Measurements from ENCODE around the gene TRIM50.
A peak's percentile ranks its signal among the peaks of the same experiment; 100 is the strongest.
"Not testable (repeated sequence)": the region's sequence is repeated elsewhere in the genome, so short reads cannot be mapped to it uniquely, and the experiment has no call there.

Gene TRIM50

DNA sequence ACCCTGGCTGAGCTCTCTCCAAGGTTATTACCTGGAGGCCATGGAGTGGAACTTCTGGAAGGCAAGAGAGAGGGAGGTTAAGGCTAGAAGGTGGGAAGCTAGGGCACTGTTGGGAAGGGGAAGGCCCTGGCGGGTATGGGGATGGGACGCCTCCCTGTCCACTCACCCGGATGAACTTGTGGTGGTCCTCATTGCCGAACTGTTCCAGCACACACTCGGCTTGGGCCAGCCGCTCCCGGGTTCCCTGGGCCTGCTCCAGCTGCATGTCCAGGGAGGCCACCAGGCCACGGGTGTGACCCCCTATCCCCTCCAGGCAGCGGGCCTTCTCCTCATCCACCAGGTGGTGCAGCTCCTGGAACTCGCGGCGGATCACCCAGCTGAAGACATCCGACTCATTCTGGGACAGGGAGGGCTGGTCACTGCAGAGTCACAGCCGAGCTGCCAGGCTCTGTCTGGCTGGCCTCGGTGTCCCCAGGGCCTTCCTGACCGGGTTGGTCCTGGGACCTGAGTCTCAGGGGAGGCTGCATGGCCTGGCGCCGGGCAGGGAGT lies 9.2 kb downstream of the TRIM50 start:
- not testable (repeated sequence) for H3K36me3 Mint-ChIP-seq (ENCODE audit: insufficient read depth); H3K4me1 Mint-ChIP-seq (ENCODE audit: low read depth in 2 of 2); H3K9me3 Mint-ChIP-seq; ATAC-seq (replicated peaks); H3K4me3 Mint-ChIP-seq; H3K27ac Mint-ChIP-seq; H3K27me3 Mint-ChIP-seq; DNase-seq

DNA sequence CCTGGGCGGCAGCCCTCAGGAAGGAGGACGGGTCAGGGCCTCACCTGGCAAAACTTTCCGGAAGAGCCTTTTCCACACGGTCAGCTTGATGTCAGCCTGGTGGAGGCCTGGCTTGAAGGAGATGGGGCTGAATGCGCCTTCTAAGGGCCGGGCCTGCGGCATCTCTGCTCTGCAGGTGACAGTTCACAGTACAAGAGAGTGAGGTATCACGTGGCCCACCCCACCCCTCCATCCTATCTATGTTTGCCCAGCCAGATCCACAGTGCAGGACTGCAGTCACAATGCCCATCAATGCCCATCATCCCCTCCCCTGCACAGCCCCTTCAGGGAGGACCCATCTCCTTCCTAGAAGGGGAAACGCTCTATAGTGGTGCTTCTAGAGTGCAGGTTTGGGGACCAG lies 11.4 kb downstream of the TRIM50 start:
- no peak overlapping the region for H3K4me3 Mint-ChIP-seq
- H3K9me3 Mint-ChIP-seq = no peaks in the 10 kb centered on the region
- ATAC-seq (replicated peaks) (no peak), DNase-seq (no peak)
- no peaks in the 10 kb centered on the region for H3K4me1 Mint-ChIP-seq (ENCODE audit: low read depth in 2 of 2)
- H3K27me3 Mint-ChIP-seq = peaks cover 0 to 10% of the 10 kb centered on the region in 2 donors
- H3K27ac Mint-ChIP-seq = no peak overlapping the region
- no peaks in the 10 kb centered on the region for H3K36me3 Mint-ChIP-seq (ENCODE audit: insufficient read depth)

DNA sequence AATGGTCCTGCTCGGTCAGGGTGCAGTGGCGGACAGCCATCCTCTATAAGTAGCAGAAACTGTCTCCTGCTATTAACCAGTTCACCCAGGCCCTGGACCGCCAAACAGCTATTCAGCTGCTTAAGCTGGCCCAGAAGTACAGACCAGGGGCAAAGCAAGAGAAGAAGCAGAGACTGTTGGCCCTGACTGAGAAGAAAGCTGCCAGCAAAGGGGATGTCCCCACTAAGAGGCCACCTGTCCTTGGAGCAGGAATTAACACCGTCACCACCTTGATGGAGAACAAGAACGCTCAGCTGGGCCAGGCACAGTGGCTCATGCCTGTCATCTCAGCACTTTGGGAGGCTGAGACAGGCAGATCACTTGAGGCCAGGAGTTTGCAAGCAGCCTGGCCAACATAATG lies 13.6 kb downstream of the TRIM50 start:
- Mint-ChIP-seq H3K4me3 (no peak overlapping the region), H3K36me3 (ENCODE audit: insufficient read depth) (peaks cover 3% of the 10 kb centered on the region), H3K27me3 (peaks cover 0 to 10% of the 10 kb centered on the region in 2 donors), H3K4me1 (ENCODE audit: low read depth in 2 of 2) (peaks cover 0 to 6% of the 10 kb centered on the region in 2 donors), H3K27ac (no peak overlapping the region), H3K9me3 (no peaks in the 10 kb centered on the region)
- DNase-seq (no peak), ATAC-seq (replicated peaks) (no peak)

DNA sequence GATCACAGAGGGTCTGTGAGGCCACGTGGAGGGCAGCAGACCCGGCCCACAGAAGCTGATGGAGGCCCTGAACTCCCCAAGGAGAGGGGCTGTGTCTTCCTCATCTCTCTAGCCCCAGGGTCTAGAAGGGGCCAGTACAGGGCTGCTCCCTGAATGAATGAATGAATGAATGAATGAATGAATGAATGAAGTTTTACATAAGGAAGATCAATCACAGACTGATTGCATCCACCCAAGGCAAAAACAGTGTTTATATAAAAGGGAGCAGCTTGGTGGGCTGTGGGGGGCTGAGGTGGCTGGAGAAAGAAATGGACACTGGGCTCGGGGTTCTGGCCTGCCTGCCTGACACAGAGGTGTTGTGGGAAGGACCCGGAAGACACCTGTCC lies 14.4 kb downstream of the TRIM50 start:
- ATAC-seq (replicated peaks) = no peak
- DNase-seq = no peak
- no peak overlapping the region for H3K27ac Mint-ChIP-seq

DNA sequence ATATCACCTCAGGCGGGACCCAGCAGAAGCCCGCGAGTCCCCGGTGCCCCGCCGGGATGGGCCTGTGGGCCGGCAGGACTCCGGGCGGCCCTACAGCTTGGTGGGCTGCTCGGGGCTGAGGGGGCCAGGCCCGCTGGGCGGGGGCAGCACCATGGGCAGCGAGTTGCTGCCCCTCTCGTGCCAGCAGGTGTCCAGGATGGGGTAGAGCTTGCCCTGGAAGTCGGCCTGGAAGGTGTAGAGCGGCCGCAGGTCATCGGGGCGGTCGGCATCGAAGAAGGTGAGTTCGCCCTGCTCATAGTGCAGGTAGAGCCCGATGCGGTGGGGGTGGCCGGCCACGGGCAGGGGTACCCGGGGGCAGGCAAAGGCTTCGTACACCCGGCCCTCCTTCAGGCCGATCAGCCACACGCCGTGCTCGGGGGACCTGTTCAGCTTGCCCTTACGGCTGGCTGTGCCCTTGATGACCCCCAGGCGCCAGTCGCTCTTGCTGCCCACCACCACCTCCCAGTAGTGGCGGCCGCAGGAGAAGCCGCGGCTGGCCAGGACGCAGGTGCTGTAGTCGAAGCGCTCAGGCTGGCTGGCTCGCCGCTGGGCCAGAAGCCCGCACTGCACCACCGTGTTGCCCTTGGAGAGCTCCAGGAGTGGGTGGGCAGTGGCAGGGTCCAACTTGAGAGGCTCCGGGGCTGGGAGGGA lies 14.9 kb downstream of the TRIM50 start:
- Mint-ChIP-seq H3K27me3 (peaks cover 0 to 7% of the 10 kb centered on the region in 2 donors), H3K4me1 (ENCODE audit: low read depth in 2 of 2) (peaks cover 8 to 14% of the 10 kb centered on the region in 2 donors), H3K9me3 (no peaks in the 10 kb centered on the region), H3K4me3 (no peak overlapping the region), H3K36me3 (ENCODE audit: insufficient read depth) (peaks cover 12% of the 10 kb centered on the region), H3K27ac (no peak overlapping the region)
- DNase-seq = no peak
- ATAC-seq (replicated peaks) = no peak

More for the DNA sequence above, 14.4 kb downstream of the TRIM50 start:
- Mint-ChIP-seq H3K9me3 (no peaks in the 10 kb centered on the region), H3K27me3 (peaks cover 0 to 10% of the 10 kb centered on the region in 2 donors), H3K4me3 (no peak overlapping the region), H3K36me3 (ENCODE audit: insufficient read depth) (peaks cover 11% of the 10 kb centered on the region), H3K4me1 (ENCODE audit: low read depth in 2 of 2) (peaks cover 4 to 10% of the 10 kb centered on the region in 2 donors)

DNA sequence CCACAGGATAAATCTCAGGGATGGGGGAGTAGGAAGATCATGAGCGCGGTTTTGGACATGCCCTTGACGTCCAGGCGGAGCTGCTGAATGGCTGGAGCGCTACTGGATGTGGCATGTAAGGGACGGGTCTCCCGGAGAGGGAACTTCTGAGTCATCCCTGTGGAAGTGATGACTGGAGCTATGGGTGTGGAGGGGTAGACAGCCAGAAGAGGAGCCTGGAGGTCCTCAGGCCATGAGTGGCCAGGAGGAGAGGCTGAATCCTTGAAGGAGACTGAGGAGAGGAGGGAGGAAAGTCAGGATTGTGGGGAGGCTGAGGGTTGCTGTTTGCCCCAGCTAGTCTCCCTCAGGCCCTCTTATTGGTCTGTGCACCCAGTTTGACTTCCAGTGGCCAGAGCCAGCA lies 16.5 kb downstream of the TRIM50 start:
- DNase-seq; H3K9me3 Mint-ChIP-seq; H3K27ac Mint-ChIP-seq; H3K27me3 Mint-ChIP-seq; H3K4me3 Mint-ChIP-seq; ATAC-seq (replicated peaks): not testable (repeated sequence)
- H3K36me3 Mint-ChIP-seq (ENCODE audit: insufficient read depth) = peaks cover 15% of the 10 kb centered on the region
- H3K4me1 Mint-ChIP-seq (ENCODE audit: low read depth in 2 of 2) = peaks cover 19 to 28% of the 10 kb centered on the region in 2 donors

DNA sequence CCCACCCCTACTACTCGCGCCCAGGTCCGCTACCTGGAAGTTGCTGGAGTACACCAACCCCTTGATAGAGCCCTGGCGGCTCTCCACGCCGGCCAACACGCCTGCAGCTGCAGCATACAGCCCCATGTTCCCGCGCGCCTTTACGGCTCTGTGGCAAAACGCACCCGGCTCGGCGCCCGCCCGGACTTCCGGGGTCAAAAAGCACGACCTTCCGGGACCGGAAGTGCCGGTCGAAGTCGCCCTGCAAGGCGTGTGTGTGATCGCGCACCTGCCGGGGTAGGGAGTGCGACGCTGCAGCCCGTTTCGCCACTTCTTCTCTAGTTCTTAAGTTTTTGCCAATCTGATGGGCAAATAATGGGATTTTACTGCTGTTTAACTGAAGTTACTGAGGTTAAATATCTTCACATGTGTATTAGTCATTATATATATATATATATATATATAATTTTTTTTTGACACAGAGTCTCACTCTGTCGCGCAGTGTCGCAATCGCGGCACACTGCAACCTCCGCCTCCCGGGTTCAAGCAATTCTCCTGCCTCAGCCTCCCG lies 19.1 kb downstream of the TRIM50 start, which contains the start of gene NSUN5:
Gene NSUN5 (minus strand): TSS at position 162 of the 550 bp plus-strand sequence. CDS start 36 bp downstream, at position 126.
- DNase-seq = peak; percentile 84 to 87 (median 85)
- Mint-ChIP-seq H3K4me3 (peak within 1 kb of the TSS; percentile 98 to 99), H3K4me1 (ENCODE audit: low read depth in 2 of 2) (peaks cover 25 to 28% of the 10 kb centered on the region in 2 donors), H3K27ac (peak within 1 kb of the TSS; percentile 96 to 97), H3K9me3 (no peaks in the 10 kb centered on the region), H3K27me3 (no peaks in the 10 kb centered on the region), H3K36me3 (ENCODE audit: insufficient read depth) (peaks cover 35% of the 10 kb centered on the region)
- peak; percentile 98 for ATAC-seq (replicated peaks)

DNA sequence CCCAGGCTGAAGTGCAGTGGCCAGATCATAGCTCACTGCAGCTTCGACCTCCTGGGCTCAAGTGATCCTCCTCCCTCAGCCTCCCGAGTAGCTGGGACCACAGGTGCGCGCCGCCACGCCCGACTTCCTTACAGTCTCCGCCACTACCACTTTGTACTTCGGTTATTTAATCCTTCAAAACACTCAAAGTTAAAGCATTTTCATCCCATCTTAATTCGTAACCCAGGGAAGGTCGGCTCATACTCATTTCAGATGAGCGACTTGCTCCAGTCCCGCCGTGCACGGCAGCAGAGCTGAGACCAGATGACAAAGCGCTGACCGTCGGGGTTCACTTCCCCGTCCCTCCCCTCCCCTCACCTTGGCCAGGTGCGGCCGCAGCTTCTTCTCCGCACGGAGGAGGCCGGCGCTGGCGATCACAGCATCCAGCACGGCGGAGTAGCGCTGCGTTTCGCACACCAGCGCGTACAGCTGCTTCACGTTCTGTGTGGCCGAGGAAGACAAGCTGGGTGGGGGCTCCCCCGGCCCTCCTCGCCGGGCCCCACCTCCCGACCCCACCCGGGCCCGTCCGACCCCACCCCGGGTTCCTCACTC lies 19.7 kb downstream of the TRIM50 start:
- H3K36me3 Mint-ChIP-seq (ENCODE audit: insufficient read depth) = peaks cover 40% of the 10 kb centered on the region
- peak overlapping the region; percentile 98 to 99 for H3K4me3 Mint-ChIP-seq
- DNase-seq (no peak), ATAC-seq (replicated peaks) (peak; percentile 36)
- H3K27me3 Mint-ChIP-seq = no peaks in the 10 kb centered on the region
- peaks cover 25 to 28% of the 10 kb centered on the region in 2 donors for H3K4me1 Mint-ChIP-seq (ENCODE audit: low read depth in 2 of 2)
- H3K9me3 Mint-ChIP-seq = no peaks in the 10 kb centered on the region
- H3K27ac Mint-ChIP-seq = peak overlapping the region; percentile 96 to 97

DNA sequence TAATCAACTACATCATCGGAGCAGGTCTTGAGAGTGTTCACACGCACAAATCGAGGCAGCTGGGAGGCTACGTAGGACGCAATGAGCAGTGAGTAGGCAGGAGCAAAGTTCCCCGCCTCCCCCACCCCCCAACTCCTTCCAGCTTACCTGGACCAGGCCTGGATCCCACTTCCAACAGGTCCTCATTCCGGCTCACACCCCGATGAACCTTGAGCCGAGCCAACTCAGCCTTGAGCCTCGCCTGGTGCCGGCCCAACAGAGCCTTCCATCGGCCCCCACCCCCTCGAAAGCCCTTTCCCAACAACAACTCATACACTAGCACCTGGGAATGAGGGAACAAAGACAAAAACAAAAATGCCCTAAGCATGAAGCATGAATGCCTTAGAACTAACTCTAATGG lies 20.4 kb downstream of the TRIM50 start:
- H3K36me3 Mint-ChIP-seq (ENCODE audit: insufficient read depth) = peaks cover 41% of the 10 kb centered on the region
- H3K4me1 Mint-ChIP-seq (ENCODE audit: low read depth in 2 of 2) = peaks cover 25 to 28% of the 10 kb centered on the region in 2 donors
- DNase-seq (no peak), ATAC-seq (replicated peaks) (no peak)
- peak overlapping the region in 1 of 2 donors; percentile 96 for H3K27ac Mint-ChIP-seq
- no peaks in the 10 kb centered on the region for H3K9me3 Mint-ChIP-seq
- peak overlapping the region; percentile 98 to 99 for H3K4me3 Mint-ChIP-seq
- no peaks in the 10 kb centered on the region for H3K27me3 Mint-ChIP-seq

DNA sequence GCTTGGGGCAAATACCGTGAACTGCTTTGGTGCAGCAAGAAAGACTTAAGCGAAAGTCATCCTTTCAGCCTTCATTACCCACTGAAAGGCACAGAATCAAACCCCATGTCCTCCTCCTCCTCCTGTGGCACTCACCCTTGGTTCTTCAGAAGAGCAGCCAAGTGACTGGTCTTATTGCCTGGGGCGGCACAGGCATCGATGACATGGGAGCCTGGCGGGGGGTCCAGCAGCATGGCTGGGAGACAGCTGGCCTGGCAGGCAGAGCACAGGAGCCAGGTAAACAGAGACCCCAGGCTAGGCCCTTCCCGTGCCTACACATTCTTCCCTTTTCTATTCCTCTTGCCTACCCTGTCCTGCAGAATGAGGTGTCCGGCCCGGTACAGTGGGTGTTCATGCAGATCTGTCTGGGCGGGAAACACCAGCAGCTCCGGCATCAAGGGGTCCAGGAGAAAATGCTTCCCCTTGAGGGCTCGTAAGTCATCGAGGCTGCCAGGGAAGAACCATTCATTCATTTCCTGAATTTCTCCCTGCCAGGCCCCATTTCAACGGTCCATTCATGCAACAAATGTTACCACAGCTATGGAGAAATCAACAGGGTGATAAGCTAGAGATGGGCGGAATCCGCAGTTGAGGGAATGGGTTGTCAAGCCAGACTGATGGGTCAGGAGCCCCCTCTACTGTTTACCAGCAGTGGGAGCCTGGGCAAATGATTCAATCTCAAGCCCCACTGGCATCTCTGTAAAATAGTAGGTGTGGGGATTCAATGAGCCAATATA lies 23.1 kb downstream of the TRIM50 start:
- H3K9me3 Mint-ChIP-seq; H3K4me3 Mint-ChIP-seq; H3K27me3 Mint-ChIP-seq; ATAC-seq (replicated peaks); H3K27ac Mint-ChIP-seq; DNase-seq: not testable (repeated sequence)
- Mint-ChIP-seq H3K36me3 (ENCODE audit: insufficient read depth) (peaks cover 41% of the 10 kb centered on the region), H3K4me1 (ENCODE audit: low read depth in 2 of 2) (peaks cover 21 to 25% of the 10 kb centered on the region in 2 donors)

DNA sequence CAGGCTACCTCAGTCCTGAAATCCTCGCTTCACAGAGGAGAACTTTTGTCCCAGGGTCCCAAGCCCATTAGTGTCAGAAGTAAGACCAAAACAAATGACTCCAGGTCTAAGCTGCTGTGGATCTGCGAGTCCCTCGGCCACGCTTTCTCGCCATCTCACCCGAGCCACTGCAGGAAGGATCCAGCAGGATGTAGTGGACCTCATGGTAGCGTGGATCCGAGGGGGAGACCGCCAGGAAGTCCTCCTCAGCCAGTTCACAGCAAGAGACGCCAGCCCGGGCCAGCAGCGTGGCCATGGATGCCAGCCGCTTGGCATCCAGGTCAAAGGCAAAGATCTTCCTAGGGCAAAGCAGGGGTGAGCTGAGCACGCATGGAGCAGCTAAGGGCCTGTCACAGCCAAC lies 23.8 kb downstream of the TRIM50 start:
- ATAC-seq (replicated peaks) (no peak), DNase-seq (no peak)
- Mint-ChIP-seq H3K9me3 (no peaks in the 10 kb centered on the region), H3K27me3 (no peaks in the 10 kb centered on the region), H3K4me3 (no peak overlapping the region), H3K36me3 (ENCODE audit: insufficient read depth) (peaks cover 36% of the 10 kb centered on the region), H3K27ac (no peak overlapping the region), H3K4me1 (ENCODE audit: low read depth in 2 of 2) (peaks cover 21 to 25% of the 10 kb centered on the region in 2 donors)

DNA sequence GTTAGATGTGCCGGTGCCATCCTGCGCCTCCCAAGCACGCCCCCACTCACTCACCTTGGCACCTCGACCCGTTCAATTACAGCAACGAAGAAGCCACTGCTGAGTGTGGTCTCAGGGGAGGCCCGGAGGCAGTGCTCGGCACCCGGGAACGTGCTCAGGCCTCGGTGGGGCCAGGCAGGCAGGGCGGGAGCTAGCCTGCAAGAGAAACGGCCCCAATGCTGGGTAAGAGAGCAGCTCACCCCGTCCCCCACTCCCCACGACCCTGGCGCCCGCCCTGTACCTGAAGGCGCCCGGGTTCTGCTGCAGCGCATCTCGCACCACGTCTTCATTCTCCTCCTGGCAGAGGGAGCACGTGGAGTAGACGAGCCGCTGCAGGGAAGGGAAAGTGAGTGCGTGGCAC lies 24.3 kb downstream of the TRIM50 start:
- ATAC-seq (replicated peaks) (no peak), DNase-seq (no peak)
- H3K27me3 Mint-ChIP-seq = no peaks in the 10 kb centered on the region
- peaks cover 18 to 22% of the 10 kb centered on the region in 2 donors for H3K4me1 Mint-ChIP-seq (ENCODE audit: low read depth in 2 of 2)
- H3K4me3 Mint-ChIP-seq = no peak overlapping the region
- H3K27ac Mint-ChIP-seq = no peak overlapping the region
- H3K9me3 Mint-ChIP-seq = no peaks in the 10 kb centered on the region
- H3K36me3 Mint-ChIP-seq (ENCODE audit: insufficient read depth) = peaks cover 30% of the 10 kb centered on the region

DNA sequence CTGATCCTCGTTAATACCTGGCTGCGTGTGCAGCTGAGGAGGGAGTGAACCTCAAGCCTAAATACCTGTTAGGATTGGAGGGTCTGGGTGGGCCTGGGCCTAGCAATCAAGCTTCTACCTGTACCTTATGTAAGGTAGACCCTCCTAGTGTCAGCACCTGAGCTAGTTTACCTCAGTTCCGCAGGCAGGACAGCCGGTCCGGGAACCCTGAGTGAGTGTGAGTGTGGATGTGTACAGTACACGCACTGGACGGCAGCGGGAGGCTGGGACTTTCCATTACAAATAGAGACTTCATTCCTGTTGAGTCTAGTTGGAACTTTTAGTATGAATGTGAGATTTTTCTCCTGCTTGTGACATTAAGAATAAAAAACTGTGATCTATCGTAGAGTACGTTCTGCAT lies 25.0 kb downstream of the TRIM50 start:
- Mint-ChIP-seq H3K4me1 (ENCODE audit: low read depth in 2 of 2) (peaks cover 12 to 16% of the 10 kb centered on the region in 2 donors), H3K36me3 (ENCODE audit: insufficient read depth) (peaks cover 28% of the 10 kb centered on the region)
- not testable (repeated sequence) for ATAC-seq (replicated peaks); H3K9me3 Mint-ChIP-seq; H3K4me3 Mint-ChIP-seq; H3K27ac Mint-ChIP-seq; H3K27me3 Mint-ChIP-seq; DNase-seq

Measured in effector memory CD8-positive, alpha-beta T cell (primary cell).